Sigmoid colon (tissue), 7 donors: ENCODE results near the gene CYP4A11. TPM values are rescaled to one million over a fixed set of nuclear protein-coding genes. Genes with fewer than 3 reads are reported as not detected.
"Not testable (repeated sequence)": the region's sequence is repeated elsewhere in the genome, so short reads cannot be mapped to it uniquely, and the experiment has no call there.

Source experiments
- DNase-seq: peaks from one replicate; pipeline ENCODE4 v3.0.0-alpha.2; 2019
- H3K27ac ChIP-seq, 4 donors: fragments of 200-600 bp; sonication (generic); one replicate each; pipeline ENCODE4 v1.5.1; 2016 to 2019; ENCODE audit warnings: mild to moderate bottlenecking in 1 of 4
- H3K27me3 ChIP-seq, 3 donors: fragments of 200-600 bp; sonication (generic); one replicate each; pipeline ENCODE4 v1.5.1; 2019; ENCODE audit warnings: mild to moderate bottlenecking in 1 of 3
- H3K36me3 ChIP-seq, 4 donors: fragments of 200-600 bp; sonication (generic); one replicate each; pipeline ENCODE4 v1.5.1; 2016 to 2019
- H3K4me1 ChIP-seq, 4 donors: fragments of 200-600 bp; sonication (generic); one replicate each; pipeline ENCODE4 v1.5.1; 2017 to 2019
- H3K4me3 ChIP-seq, 4 donors: fragments of 200-600 bp; sonication (generic); one replicate each; pipeline ENCODE4 v1.5.1; 2017 to 2019; ENCODE audit warnings: mild to moderate bottlenecking in 2 of 4, moderate library complexity in 1 of 4
- H3K9me3 ChIP-seq, 4 donors: fragments of 200-600 bp in 3 of 4; sonication (generic) in 3 of 4; one replicate each; pipeline versions ENCODE4 v1.5.1 to v1.6.1; 2013 to 2019
- CTCF ChIP-seq, 4 experiments: fragments of 450-650 bp in 3 of 4; fragments of 200-600 bp in 1 of 4; IDR thresholded peaks; one replicate each; pipeline ENCODE4 v1.5.1; 2016 to 2019; ENCODE audit warnings: antibody characterized with exemption in 4 of 4, mild to moderate bottlenecking in 3 of 4, moderate library complexity in 2 of 4
- EP300 ChIP-seq, 4 donors: sonication (generic); formaldehyde crosslinking; IDR thresholded peaks; one replicate each; pipeline ENCODE4 v1.6.1; 2017; ENCODE audit warnings: antibody characterized with exemption in 4 of 4
- POLR2A ChIP-seq, 2 donors: fragments of 450-650 bp; IDR thresholded peaks; one replicate each; pipeline ENCODE4 v1.6.1; 2016; ENCODE audit warnings: antibody characterized with exemption in 2 of 2, mild to moderate bottlenecking in 2 of 2, moderate library complexity in 2 of 2
- POLR2AphosphoS5 ChIP-seq, 4 donors: sonication (generic); formaldehyde crosslinking; IDR thresholded peaks; one replicate each; pipeline ENCODE4 v1.6.1; 2017; ENCODE audit warnings: antibody characterized with exemption in 4 of 4
- WGBS, 2 donors: extraction: QIAGEN DNeasy Blood & Tissue Kit; methylation state at CpG; one replicate each; pipeline ENCODE4 v1.1.7; 2013; 5-methylcytosine and 5-hydroxymethylcytosine counted together
- intact Hi-C: fragments of 100-400 bp; cut with DNase I; formaldehyde crosslinking; loops from one replicate; pipeline ENCODE4 v1.15.1; 2023
- polyA plus RNA-seq, 3 donors: library from polyadenylated mRNA; stranded (reverse); fragments of 200-250 nt; gene quantifications; one replicate each; pipeline ENCODE4 v1.2.3, GENCODE V29; 2013
- small RNA-seq, 3 donors: library from RNA; depleted of rRNA; stranded (forward); fragments of <200 nt; gene quantifications; one replicate each; pipeline ENCODE3, GENCODE V24; 2016
- total RNA-seq, 4 donors: library from RNA; depleted of rRNA; stranded (reverse); fragments of >200 nt; gene quantifications; one replicate each; pipeline ENCODE4 v1.1.0, GENCODE V29; 2016
- donor health status: healthy with polysubstance abuse.
- donor health status: Bipolar disorder and iron deficiency.
- donor health status: healthy.

CYP4A11 gene
- total and polyA plus RNA-seq, 7 donors: not detected

GRCh38 chr1:46910790-46911189 is 30.5 kb downstream of the CYP4A11 start:
- 31 to 66% methylated on average over 2 of the region's 2 CpGs for WGBS, 2 donors
- no peaks in the 10 kb centered on the region for H3K4me1 ChIP-seq
- H3K27me3 ChIP-seq: no peaks in the 10 kb centered on the region
- intact Hi-C loops: no loop called here
- no peak for DNase-seq
- peaks cover 0 to 2% (median 0%) of the 10 kb centered on the region in 4 donors for H3K9me3 ChIP-seq
- TF ChIP-seq POLR2A (IDR thresholded peaks at IDR 0.05): no peak
- TF ChIP-seq EP300 (IDR thresholded peaks at IDR 0.05): no peak
- no peak for TF ChIP-seq CTCF (IDR thresholded peaks at IDR 0.05)
- TF ChIP-seq POLR2AphosphoS5 (IDR thresholded peaks at IDR 0.05): no peak
- H3K4me3 ChIP-seq: no peak overlapping the region
- no peak overlapping the region for H3K27ac ChIP-seq
- H3K36me3 ChIP-seq: no peaks in the 10 kb centered on the region

GRCh38 chr1:46903481-46903880 is 37.8 kb downstream of the CYP4A11 start:
- H3K4me1 ChIP-seq: no peaks in the 10 kb centered on the region
- H3K36me3 ChIP-seq: no peaks in the 10 kb centered on the region
- no peaks in the 10 kb centered on the region for H3K9me3 ChIP-seq
- no peak overlapping the region for H3K4me3 ChIP-seq
- no peaks in the 10 kb centered on the region for H3K27me3 ChIP-seq
- no peak overlapping the region for H3K27ac ChIP-seq
- no peak for TF ChIP-seq EP300 (IDR thresholded peaks at IDR 0.05)
- no peak for TF ChIP-seq POLR2AphosphoS5 (IDR thresholded peaks at IDR 0.05)
- no peak for TF ChIP-seq POLR2A (IDR thresholded peaks at IDR 0.05)
- TF ChIP-seq CTCF (IDR thresholded peaks at IDR 0.05): no peak
- no peak for DNase-seq
- intact Hi-C loops: no loop called here
- 18 to 60% methylated on average over 4 of the region's 4 CpGs for WGBS, 2 donors

- intact Hi-C loops: no loop called here
- H3K4me3 ChIP-seq: no peak overlapping the region
These were observed 40.9 kb downstream of the CYP4A11 start for GRCh38 chr1:46900401-46900800.

GRCh38 chr1:46881656-46882055 is 59.6 kb downstream of the CYP4A11 start:
- 63 to 83% methylated on average over 3 of the region's 3 CpGs for WGBS, 2 donors
- DNase-seq, H3K27ac ChIP-seq, H3K27me3 ChIP-seq, H3K9me3 ChIP-seq, intact Hi-C loops, H3K4me3 ChIP-seq, H3K4me1 ChIP-seq, H3K36me3 ChIP-seq: not testable (repeated sequence)

More at GRCh38 chr1:46900401-46900800, 40.9 kb downstream of the CYP4A11 start:
- no peaks in the 10 kb centered on the region for H3K4me1 ChIP-seq
- TF ChIP-seq POLR2A (IDR thresholded peaks at IDR 0.05): no peak
- TF ChIP-seq CTCF (IDR thresholded peaks at IDR 0.05): no peak
- no peak for TF ChIP-seq EP300 (IDR thresholded peaks at IDR 0.05)
- no peak for TF ChIP-seq POLR2AphosphoS5 (IDR thresholded peaks at IDR 0.05)
- no peaks in the 10 kb centered on the region for H3K27me3 ChIP-seq
- 98% methylated on average over 1 of the region's 1 CpG for WGBS, 2 donors
- H3K27ac ChIP-seq: no peak overlapping the region
- no peaks in the 10 kb centered on the region for H3K9me3 ChIP-seq
- no peak for DNase-seq
- H3K36me3 ChIP-seq: no peaks in the 10 kb centered on the region

Small RNA genes lying within 50 kb of the gene (small RNA-seq; reads per million reads assigned to genes)
- 0 reads per million in 3 donors for gene CYP4A26P

Other genes with a start within 250 kb of the CYP4A11 start
- gene EFCAB14, start 222.4 kb downstream of the CYP4A11 start, total RNA-seq: 10 to 100 TPM; 63.1 to 72.0 (median 65.7) TPM
- 10 to 100 TPM; 36.9 to 50.9 (median 43.8) TPM for gene EFCAB14, start 222.4 kb downstream of the CYP4A11 start, polyA plus RNA-seq
- gene CYP4B1, start 142.4 kb downstream of the CYP4A11 start, total RNA-seq: 10 to 100 TPM; 17.2 to 50.3 (median 33.7) TPM
- gene CYP4B1, start 142.4 kb downstream of the CYP4A11 start, polyA plus RNA-seq: 1 to 10 TPM in 2 of 3 donors, under 1 TPM in 1; 0.23 to 6.0 (median 4.8) TPM
- 1 to 10 TPM in 3 of 4 donors, under 1 TPM in 1; 0.81 to 7.5 (median 4.1) TPM for gene CYP4X1, start 82.2 kb upstream of the CYP4A11 start, total RNA-seq
- gene CYP4X1, start 82.2 kb upstream of the CYP4A11 start, polyA plus RNA-seq: 1 to 10 TPM in 1 of 3 donors, under 1 TPM in 1, not detected in 1; 0.60 to 2.0 TPM
- 1 to 10 TPM in 2 of 4 donors, under 1 TPM in 2; 0.27 to 1.9 (median 1.1) TPM for gene CYP4Z1, start 125.8 kb upstream of the CYP4A11 start, total RNA-seq
- gene CYP4Z1, start 125.8 kb upstream of the CYP4A11 start, polyA plus RNA-seq: not detected
- 1 to 10 TPM in 1 of 4 donors, not detected in 3; 1.4 TPM for gene CYP4A22, start 196.0 kb upstream of the CYP4A11 start, total RNA-seq
- gene CYP4A22, start 196.0 kb upstream of the CYP4A11 start, polyA plus RNA-seq: not detected
- not detected for gene PDZK1IP1, start 248.6 kb upstream of the CYP4A11 start, total RNA-seq
- 100 to 1,000 TPM in 1 of 3 donors, 10 to 100 TPM in 2; 31.9 to 291 (median 35.4) TPM for gene PDZK1IP1, start 248.6 kb upstream of the CYP4A11 start, polyA plus RNA-seq